ENCODE data around the gene IDUA. TPM values are rescaled to one million over a fixed set of nuclear protein-coding genes. Genes with fewer than 3 reads are reported as not detected.

Gene IDUA
- polyA plus RNA-seq, 4 donors, result 9.8 to 21.5 (median 19.1) TPM

DNA sequence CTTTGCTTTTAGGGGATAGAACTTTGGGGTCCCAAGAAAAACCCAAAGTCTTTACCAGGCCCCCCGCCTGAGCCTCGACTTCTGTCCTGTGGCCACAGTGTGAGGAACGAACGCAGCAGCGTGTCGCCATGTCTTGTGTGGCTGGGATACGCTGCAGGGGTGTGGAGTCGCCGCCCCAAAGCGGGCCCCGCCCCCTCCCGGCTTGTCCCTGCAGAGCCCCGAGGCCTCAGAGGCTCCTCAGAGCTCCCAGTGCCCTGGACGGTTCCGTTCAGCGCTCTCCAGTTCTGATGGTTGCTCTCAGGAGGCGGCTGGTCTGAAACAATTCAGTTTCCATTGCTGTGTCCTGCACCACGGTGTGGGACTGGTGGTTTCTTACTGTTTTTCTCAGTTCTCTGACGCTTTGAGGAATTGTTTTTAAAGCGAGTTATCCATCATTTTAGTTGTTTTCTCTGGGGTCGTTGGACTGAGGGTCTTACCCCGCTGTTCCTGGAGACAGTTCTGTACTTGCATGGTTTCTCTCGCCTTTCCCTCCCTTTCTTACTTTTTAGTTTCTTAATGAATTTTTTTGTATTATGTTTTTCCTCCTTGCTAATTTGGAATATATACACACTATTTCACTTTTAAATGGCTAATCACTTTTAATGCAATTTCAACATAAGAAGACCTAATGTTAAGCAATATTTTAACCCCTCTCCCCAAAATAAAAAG lies 1.6 kb upstream of the IDUA start:
- no peak for DNase-seq (ENCODE audit: low read depth in 4 of 4, low spot score in 2 of 4)

DNA sequence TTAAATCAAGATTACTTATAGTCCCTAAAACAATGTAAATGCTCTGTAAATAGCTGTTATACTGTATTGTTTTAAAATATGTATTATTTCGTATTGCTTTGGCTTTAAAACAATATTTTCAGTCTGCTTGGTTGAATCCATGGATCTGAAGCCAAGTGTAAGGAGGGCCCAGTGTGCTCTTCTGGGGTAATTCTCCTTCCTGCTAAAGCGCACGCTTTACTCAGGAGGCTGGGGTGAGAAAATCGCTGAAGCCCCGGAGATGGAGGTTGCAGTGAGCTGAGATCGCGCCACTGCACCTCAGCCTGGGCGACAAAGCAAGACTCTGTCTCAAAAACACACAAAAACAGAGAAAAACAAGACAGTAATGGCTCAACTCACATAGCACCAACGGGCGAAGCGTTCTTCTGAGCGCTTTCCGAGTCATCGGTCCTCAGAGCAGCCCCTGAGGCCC lies 391 bp upstream of the IDUA start:
- DNase-seq (ENCODE audit: low read depth in 4 of 4, low spot score in 2 of 4), result no peak

DNA sequence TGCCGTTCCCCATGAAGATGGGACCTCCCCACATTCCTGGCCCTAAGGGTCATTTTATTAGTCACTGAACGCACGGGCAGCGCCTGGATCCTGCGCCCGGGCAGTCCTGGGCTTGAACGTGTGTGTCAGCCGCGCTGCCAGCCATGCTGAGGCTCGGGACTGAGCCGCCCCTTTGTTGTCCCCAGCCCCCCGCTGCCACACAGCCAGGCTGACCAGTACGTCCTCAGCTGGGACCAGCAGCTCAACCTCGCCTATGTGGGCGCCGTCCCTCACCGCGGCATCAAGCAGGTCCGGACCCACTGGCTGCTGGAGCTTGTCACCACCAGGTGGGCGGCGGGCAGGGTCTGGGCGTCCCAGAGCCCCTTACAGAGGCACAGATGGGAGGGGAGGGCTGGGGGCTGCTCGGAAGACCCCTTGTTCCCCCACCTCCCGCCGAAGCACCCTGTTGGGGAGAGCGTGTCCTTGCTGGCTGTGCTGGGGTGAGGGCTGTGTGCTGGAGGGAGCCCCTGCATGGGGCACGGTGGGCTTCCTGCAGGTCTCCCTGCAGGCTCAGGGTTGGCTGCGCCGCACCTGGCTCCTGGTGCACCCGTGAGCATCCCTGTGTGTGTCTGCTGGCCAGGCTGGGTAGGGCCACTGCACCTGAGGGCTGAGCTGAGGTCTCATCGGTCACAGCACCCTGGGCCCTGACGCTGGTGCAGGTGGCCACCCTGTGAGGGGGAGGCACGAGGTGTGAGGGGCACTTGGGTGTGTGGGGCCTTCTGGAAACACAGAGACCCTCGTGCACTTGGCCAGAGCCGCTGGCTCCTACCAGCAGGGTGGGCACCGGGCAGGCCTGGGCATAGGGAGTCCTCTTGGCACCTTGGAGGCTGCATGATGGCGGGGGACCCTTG lies 1.0 kb downstream of the IDUA start:
- no peak for DNase-seq (ENCODE audit: low read depth in 4 of 4, low spot score in 2 of 4)

DNA sequence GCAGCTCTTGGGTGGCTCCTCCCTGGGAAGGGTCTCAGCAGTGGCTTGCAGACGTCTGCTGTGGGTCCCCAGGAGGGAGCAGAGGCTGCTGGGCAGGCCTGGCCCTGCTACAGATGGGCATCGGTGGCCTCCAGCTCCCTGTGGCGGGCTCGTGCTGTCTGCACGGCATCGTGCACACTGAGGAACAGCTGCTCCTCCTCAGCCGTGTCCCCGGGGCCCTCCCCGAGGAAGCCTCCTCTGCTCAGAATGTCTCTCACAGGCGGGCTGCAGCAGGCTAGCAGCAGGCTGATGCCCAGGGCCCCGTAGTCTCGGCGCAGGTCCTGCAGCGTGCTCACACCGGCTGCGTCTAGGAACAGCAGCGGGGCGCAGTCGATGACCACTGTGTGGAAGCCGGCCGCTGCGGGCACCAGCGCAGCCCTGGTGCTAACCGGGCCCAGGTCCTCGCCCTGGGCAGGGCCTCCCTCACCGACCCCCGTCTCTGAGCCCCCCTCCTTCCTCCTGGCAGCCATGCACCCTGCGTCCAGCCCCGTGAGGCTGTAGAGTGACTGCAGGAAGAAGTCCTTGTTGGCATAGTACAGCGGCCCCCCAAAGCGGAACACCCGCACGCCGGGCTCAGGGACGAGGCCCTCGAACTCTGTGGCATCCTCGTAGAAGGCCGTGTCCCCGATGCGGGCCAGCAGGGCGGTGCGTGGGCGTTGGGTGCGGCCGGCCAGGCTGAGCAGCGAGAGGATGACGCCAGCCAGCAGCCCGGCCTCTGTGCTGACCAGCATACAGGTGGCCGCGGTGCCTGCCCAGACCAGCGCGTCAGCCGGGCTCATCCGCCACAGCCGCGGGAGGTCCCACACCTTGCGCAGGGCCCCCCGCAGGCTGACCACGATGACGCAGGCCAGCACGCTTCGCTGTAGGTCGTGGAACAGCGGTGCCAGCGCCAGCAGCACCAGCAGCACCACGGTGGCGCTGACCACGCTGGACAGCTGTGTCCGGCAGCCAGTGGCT lies 2.2 kb downstream of the IDUA start:
- DNase-seq (ENCODE audit: low read depth in 4 of 4, low spot score in 2 of 4), result no peak

DNA sequence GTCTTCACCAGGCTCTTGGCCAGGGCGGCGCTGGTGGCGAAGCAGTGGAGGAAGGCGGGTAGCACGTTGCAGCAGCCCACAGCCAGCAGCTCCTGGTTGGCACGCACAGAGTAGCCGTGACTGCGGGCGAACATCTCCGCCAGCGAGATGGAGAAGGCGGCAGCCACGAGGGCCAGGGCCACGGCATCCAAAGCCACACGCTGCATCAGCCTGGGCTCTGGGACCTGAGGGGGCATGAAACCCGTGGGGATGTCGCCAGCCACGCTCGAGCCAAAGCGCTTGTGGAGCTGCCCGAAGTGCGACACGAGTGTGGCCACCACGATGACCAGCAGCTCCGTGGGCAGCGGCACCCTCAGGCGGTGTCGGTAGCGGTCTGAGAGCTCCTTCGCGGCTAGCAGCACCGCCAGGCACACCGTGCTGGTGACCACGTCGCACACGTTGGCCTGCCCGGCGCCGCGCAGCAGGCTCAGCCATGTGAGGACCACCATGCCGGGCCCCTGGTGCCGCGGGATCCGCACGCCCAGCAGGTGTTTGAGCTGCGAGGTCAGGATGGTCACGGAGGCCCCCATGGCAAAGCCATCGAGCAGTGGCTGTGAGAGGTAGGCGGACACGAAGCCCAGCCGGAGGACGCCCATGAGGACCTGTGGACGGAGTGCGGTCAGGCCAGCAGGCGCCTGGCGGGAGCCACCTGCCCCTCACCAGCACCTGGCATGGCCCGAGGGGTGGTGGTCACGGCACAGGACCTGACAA lies 3.1 kb downstream of the IDUA start:
- DNase-seq (ENCODE audit: low read depth in 4 of 4, low spot score in 2 of 4), result no peak

DNA sequence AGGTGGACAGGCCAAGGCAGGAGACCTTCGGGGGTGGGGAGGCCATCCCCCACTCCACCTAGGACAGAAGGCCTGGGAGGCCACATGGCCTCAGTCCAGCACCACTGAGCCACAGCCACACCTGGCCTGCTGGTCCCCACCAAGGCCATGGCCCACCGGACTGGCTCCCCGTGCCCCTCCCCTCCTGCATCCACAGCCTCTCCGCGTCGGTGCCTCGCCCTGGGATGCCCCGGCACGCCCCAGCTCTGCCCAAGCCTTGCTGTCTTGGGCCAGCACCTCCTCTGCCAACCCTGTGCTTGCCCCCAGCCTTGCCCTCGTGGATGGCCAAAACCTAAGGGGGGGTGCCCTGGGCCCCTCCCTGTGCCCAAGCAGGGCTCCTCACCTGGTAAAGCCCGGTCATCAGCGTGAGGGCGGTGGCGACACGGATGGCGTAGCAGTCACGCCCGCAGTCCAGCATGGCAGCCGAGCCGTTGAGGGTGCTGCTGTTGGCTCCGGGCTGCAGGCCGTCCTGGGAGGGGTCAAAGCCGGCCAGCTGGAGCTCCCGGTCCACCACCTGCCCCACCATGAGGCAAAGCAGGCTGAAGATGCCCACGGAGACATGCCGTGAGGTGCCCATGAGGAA lies 4.0 kb downstream of the IDUA start:
- DNase-seq (ENCODE audit: low read depth in 4 of 4, low spot score in 2 of 4), result no peak

DNA sequence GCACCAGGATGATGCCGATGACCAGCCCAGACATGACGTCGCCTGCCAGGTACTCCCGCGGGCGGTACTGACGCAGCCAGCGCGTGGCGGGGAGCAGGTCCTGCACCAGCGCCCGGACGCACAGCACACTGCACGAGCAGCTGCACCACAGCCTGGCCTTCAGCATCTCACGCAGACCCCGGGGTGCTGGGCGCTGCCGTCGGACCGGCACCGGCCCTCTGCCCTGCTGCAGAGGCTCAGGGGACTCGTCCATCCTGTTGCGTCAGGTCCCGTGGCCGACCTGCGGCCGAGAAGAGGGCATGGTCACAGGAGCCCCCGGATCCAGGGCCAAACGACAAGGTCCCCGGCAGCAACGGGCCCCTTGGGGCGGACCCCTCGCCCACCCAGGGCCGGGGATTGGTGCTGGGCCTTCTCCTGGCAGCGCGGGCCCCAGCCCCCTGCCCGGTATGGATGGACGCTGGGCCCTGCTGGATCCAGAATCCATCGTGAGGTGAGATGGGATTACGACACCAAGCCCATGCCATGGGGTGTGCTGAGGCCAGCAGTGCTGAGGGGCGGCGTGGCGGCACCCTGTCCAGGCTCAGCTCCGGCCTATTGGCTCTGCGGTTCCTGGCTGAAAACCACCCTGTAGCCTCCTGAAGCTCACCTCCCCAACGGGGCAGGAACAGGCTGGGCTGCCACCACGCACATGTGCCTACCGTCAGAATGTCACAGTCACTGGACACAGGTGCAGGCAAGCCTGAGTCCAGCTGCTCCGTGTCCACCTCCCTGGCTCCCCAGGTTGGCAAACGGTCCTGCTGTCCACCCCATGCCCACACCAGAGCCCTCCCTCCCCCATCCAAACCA lies 4.8 kb downstream of the IDUA start:
- no peak for DNase-seq (ENCODE audit: low read depth in 4 of 4, low spot score in 2 of 4)

DNA sequence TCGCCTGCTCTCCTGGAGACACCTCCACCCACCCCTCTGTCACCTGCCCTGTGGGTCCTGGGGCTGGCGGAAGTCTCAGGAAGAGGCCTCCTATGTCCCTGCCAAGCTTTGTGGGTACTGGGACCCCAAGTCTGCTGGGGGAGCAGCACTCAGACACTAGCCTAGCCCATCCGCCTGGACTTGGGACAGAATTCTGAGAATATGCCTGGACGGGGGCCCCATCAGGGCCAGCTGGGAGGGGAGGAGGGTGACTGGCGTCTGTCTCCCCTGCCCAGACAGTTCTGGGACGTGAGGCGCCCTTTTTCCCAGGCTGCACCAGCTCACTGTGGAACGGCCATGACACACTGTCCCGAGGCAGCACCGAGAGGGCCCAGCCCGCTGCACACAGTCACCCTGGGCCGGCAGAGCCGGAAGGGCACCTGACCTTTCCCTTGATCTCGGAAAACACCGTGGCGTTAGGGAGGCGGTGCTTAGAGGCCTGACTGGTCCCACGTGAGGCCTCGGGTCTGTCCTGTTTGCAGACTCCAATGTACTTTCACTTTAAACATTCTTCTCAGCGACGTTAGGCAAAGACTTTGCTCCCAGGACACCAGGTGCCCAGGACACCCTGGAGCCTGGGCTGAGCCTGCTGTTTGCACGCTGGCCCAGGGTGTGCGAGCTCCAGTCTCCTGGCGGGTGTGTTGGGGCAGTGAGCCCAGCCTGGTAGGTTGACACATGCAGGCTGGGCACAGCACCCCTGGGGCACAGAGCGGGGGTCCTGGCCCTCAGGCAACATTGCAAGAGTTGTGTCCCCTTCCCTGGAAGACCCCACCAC lies 5.7 kb downstream of the IDUA start:
- no peak for DNase-seq (ENCODE audit: low read depth in 4 of 4, low spot score in 2 of 4)

DNA sequence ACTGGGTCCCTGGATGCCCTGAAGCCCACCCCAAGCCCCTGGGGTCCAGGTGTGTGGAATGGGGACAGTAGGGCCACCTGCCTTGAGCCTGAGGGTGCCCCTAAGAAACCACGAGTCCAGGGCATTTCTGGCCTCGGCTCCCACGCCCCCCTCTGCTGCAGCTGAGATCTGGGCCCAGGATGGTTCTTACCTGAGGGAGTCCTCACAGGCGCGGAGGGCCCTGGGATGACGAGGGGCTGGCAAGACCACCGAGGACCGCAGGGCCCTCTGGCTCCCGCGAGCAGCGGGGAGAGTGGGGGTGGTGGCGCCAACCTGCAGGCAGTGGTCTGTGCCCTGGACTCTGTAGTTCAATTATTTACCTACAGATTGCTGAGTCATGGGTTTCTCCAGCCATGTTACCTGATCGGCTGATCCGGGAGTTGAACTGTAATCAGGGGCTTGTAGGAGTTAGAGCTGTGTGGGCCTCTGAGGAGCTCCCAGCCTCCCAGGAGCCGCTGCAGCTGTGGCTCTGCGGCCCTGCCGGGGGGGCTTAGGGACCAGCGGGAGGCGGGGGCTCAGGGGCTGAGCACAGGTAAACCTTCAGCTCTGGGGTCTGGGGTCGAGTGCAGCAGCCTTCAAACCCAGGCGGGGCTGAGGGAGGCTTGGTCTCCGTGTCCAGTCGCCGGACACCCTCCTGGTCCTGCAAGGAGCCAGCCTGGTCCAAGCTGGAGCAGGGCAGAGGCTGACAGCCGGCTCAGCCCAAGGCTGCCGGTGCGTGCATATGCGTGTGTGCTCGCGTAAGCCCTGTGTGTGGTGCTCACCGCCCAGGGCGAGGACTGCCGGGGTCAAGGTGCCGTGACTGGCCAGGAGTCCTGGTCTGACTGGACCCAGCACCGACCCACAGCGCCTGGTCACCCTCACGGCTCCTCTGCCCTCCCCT lies 6.5 kb downstream of the IDUA start, which contains the start of gene SLC26A1:
Gene SLC26A1 (minus strand): TSS at position 294 of the 919 bp plus-strand sequence. CDS start 1,701 bp downstream, outside the sequence.
- DNase-seq (ENCODE audit: low read depth in 4 of 4, low spot score in 2 of 4), result no peak

DNA sequence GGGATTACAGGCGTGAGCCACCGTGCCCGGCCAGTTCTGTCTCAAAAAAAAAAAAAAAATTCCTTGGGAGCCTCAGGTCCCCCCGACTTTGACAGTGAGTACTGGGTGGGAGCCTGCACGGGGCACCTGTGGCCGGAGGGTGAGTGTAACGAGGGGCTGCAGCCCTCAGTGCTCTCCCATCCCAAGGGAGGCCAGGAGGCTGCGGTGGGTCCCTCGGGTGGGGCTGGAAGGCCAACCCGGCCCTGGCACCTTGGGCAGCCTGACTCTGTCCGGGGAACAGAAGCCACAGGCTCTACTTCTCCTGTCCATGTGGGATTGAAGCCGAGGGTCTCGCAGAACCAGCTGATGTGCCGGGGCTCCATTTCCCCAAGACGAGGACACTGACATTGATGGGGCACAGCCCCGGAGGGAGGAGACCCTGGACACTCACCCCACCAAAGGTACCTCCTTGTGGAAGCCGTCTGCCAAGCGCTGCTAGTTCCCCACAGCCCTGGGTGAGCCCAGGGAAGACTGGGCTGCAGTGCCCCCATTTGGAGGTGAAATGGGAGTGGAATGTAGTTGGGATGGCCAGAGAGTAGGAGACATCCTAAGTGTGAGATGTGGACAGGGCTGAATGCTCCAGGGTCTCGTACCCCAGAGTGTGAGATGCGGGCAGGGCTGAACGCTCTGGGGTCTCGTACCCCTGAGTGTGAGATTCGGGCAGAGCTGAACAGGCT lies 8.6 kb downstream of the IDUA start:
- no peak for DNase-seq (ENCODE audit: low read depth in 4 of 4, low spot score in 2 of 4)

DNA sequence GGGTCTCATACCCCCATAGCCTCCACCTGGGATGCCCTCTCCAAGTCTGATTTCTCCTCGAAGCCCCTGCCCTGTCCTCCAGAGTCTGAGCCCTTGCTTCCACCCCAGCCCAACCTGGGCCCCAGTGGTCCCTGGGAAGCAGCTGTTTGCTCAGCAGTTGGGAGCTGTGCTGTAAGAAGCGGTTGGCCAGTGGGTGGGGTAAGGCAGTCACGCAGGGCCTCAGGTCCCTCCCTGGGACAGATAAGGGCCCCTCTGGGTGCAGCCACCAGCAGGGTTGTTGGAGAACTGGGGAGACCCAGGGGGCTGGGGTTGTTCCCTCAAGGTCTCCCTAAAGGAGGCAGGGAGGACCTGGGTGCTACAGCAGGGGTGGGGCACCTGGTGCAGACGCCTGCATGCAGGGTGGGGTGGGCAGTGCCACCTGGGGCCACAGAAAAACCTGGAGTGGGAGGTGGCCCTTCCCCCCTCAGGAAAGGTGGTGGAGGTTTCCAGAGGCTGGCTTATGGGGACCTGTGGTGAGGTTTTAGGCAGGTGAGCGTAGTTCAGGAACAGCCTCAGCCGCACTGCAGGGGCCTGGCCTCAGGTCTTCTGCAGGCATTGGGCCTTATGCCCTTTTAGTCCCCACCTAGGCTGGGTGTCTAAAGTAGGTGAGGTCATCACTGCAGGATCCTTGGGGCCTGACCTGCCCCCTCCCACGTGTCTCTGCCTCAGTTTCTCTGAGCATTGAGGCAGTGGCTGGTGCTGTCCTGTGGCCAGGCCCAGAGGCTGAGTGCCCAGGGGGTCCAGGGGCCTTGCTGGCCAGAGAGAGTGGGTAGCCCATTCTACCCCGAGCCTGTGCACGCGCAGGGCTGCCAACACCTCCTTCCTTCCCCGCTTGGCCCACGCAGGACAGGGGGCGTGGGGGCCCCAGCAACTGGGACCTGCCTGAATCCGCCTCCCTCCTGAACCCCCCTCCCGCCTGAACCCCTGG lies 9.5 kb downstream of the IDUA start:
- DNase-seq (ENCODE audit: low read depth in 4 of 4, low spot score in 2 of 4), result no peak

DNA sequence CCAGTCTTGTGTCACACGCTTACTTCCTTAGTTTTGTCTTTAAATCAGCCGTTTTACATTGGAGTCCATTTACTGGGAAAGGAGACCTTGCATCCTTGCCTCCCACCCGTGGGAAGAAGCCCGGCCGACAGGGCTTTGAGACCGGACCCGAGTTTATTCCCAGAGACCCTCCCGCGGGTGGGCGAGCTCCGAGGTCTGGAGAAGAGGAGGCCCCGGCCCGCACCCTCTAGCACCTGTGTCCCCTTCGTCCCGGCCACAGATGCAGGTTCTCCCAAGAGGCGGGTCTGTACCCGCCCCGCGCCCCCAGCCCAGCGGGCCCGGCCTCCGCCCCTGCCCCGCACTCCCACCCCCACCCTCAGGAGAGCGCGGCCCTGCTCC lies 10.1 kb downstream of the IDUA start:
- DNase-seq (ENCODE audit: low read depth in 4 of 4, low spot score in 2 of 4), result no peak

DNA sequence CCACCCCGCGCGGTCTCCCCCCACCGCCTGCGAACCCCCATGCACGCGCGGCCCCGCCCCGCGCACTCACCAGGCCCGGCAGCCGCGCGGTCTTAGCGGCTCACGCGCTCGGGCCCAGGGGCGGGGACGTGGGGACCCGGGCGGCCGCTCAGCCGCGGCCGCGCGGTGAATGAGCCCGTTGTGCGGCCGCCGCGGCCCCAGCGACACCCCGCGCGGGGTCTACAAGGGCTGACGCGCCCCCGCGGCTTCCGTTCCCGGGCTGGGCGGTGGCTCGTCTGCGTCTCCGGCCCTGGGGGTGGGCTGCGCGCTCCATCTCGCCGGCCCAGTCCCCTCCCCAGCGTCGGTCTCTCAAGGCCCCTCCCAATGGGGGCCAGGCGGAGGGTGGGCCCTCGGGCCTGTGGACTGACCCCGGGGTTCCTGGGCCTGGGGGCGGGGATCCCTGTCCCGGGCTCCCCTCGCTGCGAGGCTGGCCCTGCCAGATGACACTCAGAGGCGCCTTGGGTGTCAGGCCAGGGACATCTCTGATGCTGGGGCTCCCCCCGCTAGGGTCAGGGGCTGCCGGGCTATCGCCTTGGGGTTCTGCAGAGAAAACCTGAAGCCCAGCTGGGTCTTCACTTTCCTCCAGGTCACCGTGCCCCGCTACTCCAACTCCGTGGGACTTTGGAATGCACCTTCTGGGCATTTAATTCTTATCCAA lies 10.7 kb downstream of the IDUA start:
- DNase-seq (ENCODE audit: low read depth in 4 of 4, low spot score in 2 of 4), result no peak

DNA sequence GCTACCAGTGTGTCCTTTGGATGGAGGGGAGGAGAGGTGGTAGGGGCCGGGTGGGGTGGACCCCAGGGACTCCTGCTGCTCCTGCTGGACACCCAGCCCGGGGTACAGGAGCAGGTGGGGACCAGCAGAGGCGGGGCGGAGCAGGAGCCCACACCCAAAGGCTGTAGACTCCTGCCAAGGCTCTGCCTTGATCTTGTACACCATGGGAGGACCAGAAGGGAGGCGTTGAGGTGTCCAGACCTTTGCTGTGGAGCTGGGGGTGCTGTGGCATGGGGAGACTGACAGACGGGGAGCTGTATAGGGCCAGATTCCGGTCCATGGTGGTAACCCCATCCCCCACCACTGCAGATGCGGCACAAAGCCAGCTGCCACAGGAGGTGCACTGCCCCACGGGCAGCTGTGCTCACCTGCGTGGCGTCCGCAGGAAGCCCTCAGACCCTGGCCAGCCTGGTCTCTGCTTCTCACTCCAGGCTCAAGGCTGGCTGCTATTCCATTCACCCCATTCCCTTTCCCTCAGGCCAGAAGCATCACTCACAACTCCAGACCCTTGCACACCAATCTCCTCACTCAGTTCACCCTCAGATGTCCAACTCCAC lies 11.3 kb downstream of the IDUA start:
- no peak for DNase-seq (ENCODE audit: low read depth in 4 of 4, low spot score in 2 of 4)
